HEK293 (cell line): ENCODE data around the gene DRD5.

ENCODE experiments used
- CTCF ChIA-PET: fragments of 350-600 bp; formaldehyde crosslinking; extraction: SDS; loops from one replicate; lab custom pipeline; 2021; ENCODE audit warnings: antibody characterized with exemption; lab: Yijun Ruan, JAX
- POLR2A ChIA-PET: fragments of 300-600 bp; formaldehyde crosslinking; extraction: SDS; loops from one replicate; lab custom pipeline; 2020; ENCODE audit warnings: antibody characterized with exemption, inconsistent platforms; lab: Yijun Ruan, JAX
- H3K27ac ChIP-seq: fragments of 200-500 bp; sonication (Bioruptor generic); 2 replicates; pipeline ENCODE4 v1.5.1; 2014; ENCODE audit warnings: low read depth, low read length, control low read depth, inconsistent platforms; ENCODE audit errors: extremely low read depth
- H3K36me3 ChIP-seq, 2 experiments: fragments of 200-500 bp in 1 of 2; sonication (Bioruptor generic) in 1 of 2; 1 replicate in 1 of 2; 2 replicates in 1 of 2; pipeline ENCODE4 v1.5.1; 2014 to 2017; ENCODE audit warnings: inconsistent platforms in 2 of 2, low read length in 2 of 2; ENCODE audit not compliant: control insufficient read depth in 2 of 2, insufficient read depth in 1 of 2
- H3K4me1 ChIP-seq: fragments of 200-500 bp; sonication (Bioruptor generic); 2 replicates; pipeline ENCODE4 v1.5.1; 2014; ENCODE audit warnings: mild to moderate bottlenecking, low read length, inconsistent platforms; ENCODE audit not compliant: control insufficient read depth, insufficient read depth
- H3K4me3 ChIP-seq: 2 replicates; pipeline ENCODE4 v1.5.1; 2011; ENCODE audit warnings: low read depth, mild to moderate bottlenecking, control low read depth, low read length, moderate library complexity
- H3K9me3 ChIP-seq: fragments of 200-500 bp; sonication (Bioruptor generic); 2 replicates; pipeline ENCODE4 v1.5.1; 2014; ENCODE audit warnings: low read depth, low read length, inconsistent platforms; ENCODE audit not compliant: control insufficient read depth, insufficient read depth
- KLF7 ChIP-seq: fragments of 450-650 bp; formaldehyde crosslinking; IDR thresholded peaks from 2 replicates; pipeline ENCODE4 v1.5.1; 2016; ENCODE audit warnings: missing biosample characterization, missing genetic modification characterization, borderline replicate concordance
- PRDM10 ChIP-seq: fragments of 450-650 bp; formaldehyde crosslinking; IDR thresholded peaks from 2 replicates; pipeline ENCODE4 v1.5.1; 2016; ENCODE audit warnings: missing biosample characterization, missing genetic modification characterization
- PRDM2 ChIP-seq: fragments of 450-650 bp; formaldehyde crosslinking; IDR thresholded peaks from 2 replicates; pipeline ENCODE4 v1.5.1; 2016; ENCODE audit warnings: missing biosample characterization, missing genetic modification characterization, borderline replicate concordance
- ZBTB49 ChIP-seq: fragments of 450-650 bp; formaldehyde crosslinking; IDR thresholded peaks from 2 replicates; pipeline ENCODE4 v1.5.1; 2016; ENCODE audit warnings: missing biosample characterization, missing genetic modification characterization, low read depth
- ZEB2 ChIP-seq: fragments of 450-650 bp; formaldehyde crosslinking; IDR thresholded peaks from 2 replicates; pipeline ENCODE4 v1.5.1; 2016; ENCODE audit warnings: missing biosample characterization, missing genetic modification characterization
- ZIC2 ChIP-seq: fragments of 450-650 bp; formaldehyde crosslinking; IDR thresholded peaks from 2 replicates; pipeline ENCODE4 v1.5.1; 2016; ENCODE audit warnings: missing biosample characterization, missing genetic modification characterization
- ZNF148 ChIP-seq: fragments of 450-650 bp; formaldehyde crosslinking; IDR thresholded peaks from 2 replicates; pipeline ENCODE4 v1.5.0; 2017; ENCODE audit warnings: missing biosample characterization, missing genetic modification characterization, borderline replicate concordance
- ZNF202 ChIP-seq: fragments of 450-650 bp; formaldehyde crosslinking; IDR thresholded peaks from 2 replicates; pipeline ENCODE4 v1.5.1; 2016; ENCODE audit warnings: missing biosample characterization, missing genetic modification characterization, borderline replicate concordance
- ZNF24 ChIP-seq: fragments of 450-650 bp; formaldehyde crosslinking; IDR thresholded peaks from 2 replicates; pipeline ENCODE4 v1.5.1; 2016; ENCODE audit warnings: missing biosample characterization, missing genetic modification characterization
- ZNF280C ChIP-seq: fragments of 450-650 bp; formaldehyde crosslinking; IDR thresholded peaks from 2 replicates; pipeline ENCODE4 v1.5.1; 2016; ENCODE audit warnings: missing biosample characterization, missing genetic modification characterization
- ZNF658 ChIP-seq: fragments of 450-650 bp; formaldehyde crosslinking; IDR thresholded peaks from 2 replicates; pipeline ENCODE4; 2016; ENCODE audit warnings: missing biosample characterization, missing genetic modification characterization
- ZNF660 ChIP-seq: fragments of 450-650 bp; IDR thresholded peaks from 2 replicates; pipeline ENCODE4 v1.5.1; 2018; ENCODE audit warnings: missing biosample characterization, mild to moderate bottlenecking, missing genetic modification characterization
- ZNF791 ChIP-seq: fragments of 450-650 bp; formaldehyde crosslinking; IDR thresholded peaks from 2 replicates; pipeline ENCODE4 v1.5.1; 2016; ENCODE audit warnings: missing biosample characterization, missing genetic modification characterization
- TF ChIP-seq, protein P1 (sequence below): sonication (generic); formaldehyde crosslinking; IDR thresholded peaks from 2 replicates; pipeline ENCODE4 v1.8.1; 2022; ENCODE audit warnings: mild to moderate bottlenecking, moderate library complexity, missing genetic modification reagents
- TF ChIP-seq, protein P2 (sequence below): fragments of 450-650 bp; formaldehyde crosslinking; IDR thresholded peaks from 2 replicates; pipeline ENCODE4 v1.5.1; 2016; ENCODE audit warnings: missing biosample characterization, missing genetic modification characterization

Gene DRD5

DNA sequence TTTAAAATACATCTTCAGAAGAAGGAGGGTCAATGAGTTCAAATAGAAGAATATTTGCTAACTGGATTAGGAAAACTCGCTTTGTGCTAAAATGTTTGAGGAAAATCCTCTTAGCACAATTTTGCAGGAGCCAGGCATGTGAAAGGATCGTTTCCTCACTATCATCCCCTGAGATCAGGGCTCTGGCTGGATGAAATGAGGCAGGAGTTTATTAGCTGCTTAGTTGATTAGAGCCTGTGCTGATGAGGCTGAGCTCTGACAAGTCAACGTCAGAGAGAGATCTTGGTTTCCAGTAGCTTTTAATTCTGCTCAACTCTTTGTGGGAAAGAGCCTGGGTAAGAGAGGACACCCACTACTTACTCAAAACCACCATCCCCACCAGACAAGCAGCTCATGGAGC is 8.0 kb upstream of the DRD5 start:
- no peaks in the 10 kb centered on the region for H3K9me3 ChIP-seq
- ChIA-PET POLR2A (no interaction called here), CTCF (interaction anchor here (0.7 kb wide), 1 partner anchor 12 kb away, joined by 4 read pairs; no protein-coding TSS in a partner anchor)
- H3K4me3 ChIP-seq, result no peak overlapping the region
- TF ChIP-seq ZNF202 (tag by site-specific recombination) (no peak), ZNF791 (tag by site-specific recombination) (no peak), ZBTB49 (tag by site-specific recombination) (no peak), ZNF660 (tag by site-specific recombination) (no peak), ZNF658 (no peak), ZIC2 (no peak)
- TF ChIP-seq, protein P1, sequence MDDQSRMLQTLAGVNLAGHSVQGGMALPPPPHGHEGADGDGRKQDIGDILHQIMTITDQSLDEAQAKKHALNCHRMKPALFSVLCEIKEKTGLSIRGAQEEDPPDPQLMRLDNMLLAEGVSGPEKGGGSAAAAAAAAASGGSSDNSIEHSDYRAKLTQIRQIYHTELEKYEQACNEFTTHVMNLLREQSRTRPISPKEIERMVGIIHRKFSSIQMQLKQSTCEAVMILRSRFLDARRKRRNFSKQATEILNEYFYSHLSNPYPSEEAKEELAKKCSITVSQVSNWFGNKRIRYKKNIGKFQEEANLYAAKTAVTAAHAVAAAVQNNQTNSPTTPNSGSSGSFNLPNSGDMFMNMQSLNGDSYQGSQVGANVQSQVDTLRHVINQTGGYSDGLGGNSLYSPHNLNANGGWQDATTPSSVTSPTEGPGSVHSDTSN (CRISPR knock-in tag), result no peak
- H3K4me1 ChIP-seq, result no peaks in the 10 kb centered on the region
- no peaks in the 10 kb centered on the region for H3K36me3 ChIP-seq
- no peak overlapping the region for H3K27ac ChIP-seq

GRCh38 chr4:9782136-9782436 is 652 bp downstream of the DRD5 start:
- H3K4me3 ChIP-seq, result no peak overlapping the region
- CTCF ChIA-PET, result no interaction called here
- POLR2A ChIA-PET, result no interaction called here
- TF ChIP-seq PRDM10 (tag by site-specific recombination), result no peak
- no peak for TF ChIP-seq ZNF24 (tag by site-specific recombination)
- no peak for TF ChIP-seq ZNF148
- no peak for TF ChIP-seq ZNF280C (tag by site-specific recombination)
- TF ChIP-seq ZEB2, result no peak
- TF ChIP-seq, protein P2, sequence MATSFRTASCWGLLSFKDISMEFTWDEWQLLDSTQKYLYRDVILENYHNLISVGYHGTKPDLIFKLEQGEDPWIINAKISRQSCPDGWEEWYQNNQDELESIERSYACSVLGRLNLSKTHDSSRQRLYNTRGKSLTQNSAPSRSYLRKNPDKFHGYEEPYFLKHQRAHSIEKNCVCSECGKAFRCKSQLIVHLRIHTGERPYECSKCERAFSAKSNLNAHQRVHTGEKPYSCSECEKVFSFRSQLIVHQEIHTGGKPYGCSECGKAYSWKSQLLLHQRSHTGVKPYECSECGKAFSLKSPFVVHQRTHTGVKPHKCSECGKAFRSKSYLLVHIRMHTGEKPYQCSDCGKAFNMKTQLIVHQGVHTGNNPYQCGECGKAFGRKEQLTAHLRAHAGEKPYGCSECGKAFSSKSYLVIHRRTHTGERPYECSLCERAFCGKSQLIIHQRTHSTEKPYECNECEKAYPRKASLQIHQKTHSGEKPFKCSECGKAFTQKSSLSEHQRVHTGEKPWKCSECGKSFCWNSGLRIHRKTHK (tag by site-specific recombination), result no peak
- TF ChIP-seq KLF7 (tag by site-specific recombination), result no peak
- no peak for TF ChIP-seq PRDM2 (tag by site-specific recombination)

More at GRCh38 chr4:9782136-9782436, 652 bp downstream of the DRD5 start:
- H3K9me3 ChIP-seq, result no peaks in the 10 kb centered on the region
- no peak overlapping the region for H3K27ac ChIP-seq
- H3K36me3 ChIP-seq, result no peaks in the 10 kb centered on the region
- H3K4me1 ChIP-seq, result no peaks in the 10 kb centered on the region
